Astrocyte of the spinal cord (primary cell): ENCODE measurements around the gene TRIOBP.
A peak's percentile ranks its signal among the peaks of the same experiment; 100 is the strongest.

Experiments used
- DNase-seq: peaks from one replicate; pipeline ENCODE4 v3.0.0; 2011; ENCODE audit warnings: low read depth, low spot score
- H3K4me3 ChIP-seq: 2 replicates; pipeline ENCODE4 v1.5.1; 2011; ENCODE audit warnings: low read depth, mild to moderate bottlenecking, low read length, moderate library complexity
- CTCF ChIP-seq: IDR thresholded peaks from 2 replicates; pipeline ENCODE4 v1.5.1; 2012; ENCODE audit warnings: low read depth, mild to moderate bottlenecking, low read length, inconsistent platforms
- in situ Hi-C: cut with HindIII; loops from 2 replicates; pipeline ENCODE4 v1.10.0; 2017; ENCODE audit warnings: low sequenced_read_pairs

Gene TRIOBP

GRCh38 chr22:37672206-37672919 lies 24.5 kb upstream of the TRIOBP start:
- no peak for TF ChIP-seq CTCF
- DNase-seq, result no peak
- in situ Hi-C loops, result no loop called here
- no peak overlapping the region for H3K4me3 ChIP-seq

GRCh38 chr22:37672920-37673455 lies 23.9 kb upstream of the TRIOBP start:
- no peak for DNase-seq
- no peak for TF ChIP-seq CTCF
- H3K4me3 ChIP-seq, result no peak overlapping the region
- in situ Hi-C loops, result no loop called here

- H3K4me3 ChIP-seq, result no peak overlapping the region
- TF ChIP-seq CTCF, result no peak
- DNase-seq, result no peak
- in situ Hi-C loops, result no loop called here
Observed at GRCh38 chr22:37674248-37674647, 22.6 kb upstream of the TRIOBP start.

GRCh38 chr22:37674951-37675929 lies 21.6 kb upstream of the TRIOBP start, which contains the start of gene LGALS1:
Gene LGALS1 (plus strand): TSS chr22:37675636. CDS start chr22:37675703, 67 bp downstream.
- peak; percentile 99 for DNase-seq
- peak; percentile 19 for TF ChIP-seq CTCF
- in situ Hi-C loops, result no loop called here
- H3K4me3 ChIP-seq, result peak within 1 kb of the TSS; percentile 98

- in situ Hi-C loops, result no loop called here
- H3K4me3 ChIP-seq, result peak overlapping the region; percentile 98
- TF ChIP-seq CTCF, result no peak
- DNase-seq, result no peak
Observed at GRCh38 chr22:37675930-37676735, 20.7 kb upstream of the TRIOBP start.
